GM21619 (cell line): Measurements from ENCODE around the gene RAPGEF6.
"Not testable (repeated sequence)": the region's sequence is repeated elsewhere in the genome, so short reads cannot be mapped to it uniquely, and the experiment has no call there.

Source experiments
- ATAC-seq: cut with Tn5 transposase; IDR thresholded peaks from one replicate; pipeline ENCODE4 v1.9.1; 2021; ENCODE audit not compliant: unreplicated experiment

RAPGEF6 gene

DNA sequence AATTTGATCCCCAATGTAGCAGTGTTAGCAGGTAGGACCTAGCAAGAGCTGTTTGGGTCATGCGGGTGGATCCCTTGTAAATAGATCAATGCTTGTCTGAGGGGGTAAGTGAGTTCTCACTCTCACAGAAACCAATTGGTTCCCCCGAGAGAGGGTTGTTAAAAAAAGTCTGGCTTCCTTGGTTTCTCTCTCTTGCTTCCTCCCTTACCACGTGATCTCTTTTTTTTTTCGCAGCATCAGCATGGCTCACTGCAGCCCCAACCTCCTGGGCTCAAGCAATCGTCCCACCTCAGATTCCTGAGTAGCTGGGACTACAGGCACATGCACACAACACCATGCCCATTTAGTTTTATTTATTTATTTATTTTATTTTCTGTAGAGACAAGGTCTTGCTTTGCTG, 26.4 kb downstream of the RAPGEF6 start:
- ATAC-seq = no peak

DNA sequence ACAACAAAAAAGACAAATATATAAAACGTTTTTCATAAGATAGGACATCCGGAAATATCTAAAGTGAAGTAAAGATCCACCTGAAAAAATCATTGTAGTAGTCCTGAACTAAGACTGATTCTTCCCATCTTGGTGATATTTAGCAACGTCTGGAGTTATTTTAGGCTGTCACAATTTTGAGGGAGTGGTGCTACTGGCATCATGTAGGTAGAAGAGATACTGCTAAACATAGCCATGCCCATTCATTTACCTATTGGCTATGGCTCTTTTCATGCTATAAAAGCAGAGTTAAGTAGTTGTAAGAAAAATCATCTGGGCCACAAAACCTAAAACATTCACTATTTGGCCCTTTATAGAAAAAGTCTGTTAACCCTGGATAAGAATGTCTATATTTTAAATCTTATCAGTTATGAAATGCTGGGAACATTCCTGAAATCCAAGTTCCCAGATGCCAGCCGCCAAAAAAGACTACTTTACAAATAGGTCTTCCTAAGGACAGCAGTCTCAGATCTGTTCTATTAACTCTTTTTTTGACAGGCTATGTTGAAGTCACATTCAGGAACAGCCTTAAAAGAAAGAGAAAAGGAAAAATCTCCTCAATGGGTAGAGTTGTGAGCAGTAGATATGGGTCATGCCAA, 27.0 kb downstream of the RAPGEF6 start:
- ATAC-seq = no peak

DNA sequence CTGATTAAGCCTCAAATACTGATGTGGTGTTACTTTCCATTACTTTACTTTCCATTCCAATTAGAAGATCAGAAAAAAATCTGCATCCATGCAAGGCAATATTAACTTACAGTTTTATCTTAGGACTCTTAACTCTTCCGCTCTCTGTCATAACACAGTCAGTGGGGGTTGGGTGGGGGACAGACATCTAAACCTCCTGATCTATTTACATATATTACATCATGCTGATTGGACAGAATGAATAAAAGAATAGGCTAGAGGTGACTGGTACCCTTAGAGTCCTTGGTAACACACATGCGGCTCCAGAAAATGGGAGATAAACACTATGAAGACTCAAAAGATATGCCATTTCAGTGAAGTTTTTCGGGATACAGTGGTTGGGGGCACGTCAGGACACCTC, 27.6 kb downstream of the RAPGEF6 start:
- no peak for ATAC-seq

DNA sequence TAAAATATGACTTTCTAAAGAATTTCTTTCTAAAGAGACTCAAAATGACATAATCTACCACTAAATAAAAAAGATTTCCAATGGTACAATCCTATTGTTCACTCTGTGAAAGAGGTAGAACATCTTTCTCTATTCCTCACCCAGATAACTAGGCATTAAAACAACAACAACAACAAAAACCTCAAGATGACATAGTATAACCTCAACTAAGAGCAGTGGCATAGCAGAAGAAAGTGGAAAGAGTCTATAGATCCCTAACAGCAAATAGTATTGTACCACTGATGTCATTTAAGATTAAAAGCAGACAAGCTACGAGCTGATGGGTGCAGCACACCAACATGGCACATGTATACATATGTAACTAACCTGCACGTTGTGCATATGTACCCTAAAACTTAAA, 29.9 kb downstream of the RAPGEF6 start:
- no peak for ATAC-seq

DNA sequence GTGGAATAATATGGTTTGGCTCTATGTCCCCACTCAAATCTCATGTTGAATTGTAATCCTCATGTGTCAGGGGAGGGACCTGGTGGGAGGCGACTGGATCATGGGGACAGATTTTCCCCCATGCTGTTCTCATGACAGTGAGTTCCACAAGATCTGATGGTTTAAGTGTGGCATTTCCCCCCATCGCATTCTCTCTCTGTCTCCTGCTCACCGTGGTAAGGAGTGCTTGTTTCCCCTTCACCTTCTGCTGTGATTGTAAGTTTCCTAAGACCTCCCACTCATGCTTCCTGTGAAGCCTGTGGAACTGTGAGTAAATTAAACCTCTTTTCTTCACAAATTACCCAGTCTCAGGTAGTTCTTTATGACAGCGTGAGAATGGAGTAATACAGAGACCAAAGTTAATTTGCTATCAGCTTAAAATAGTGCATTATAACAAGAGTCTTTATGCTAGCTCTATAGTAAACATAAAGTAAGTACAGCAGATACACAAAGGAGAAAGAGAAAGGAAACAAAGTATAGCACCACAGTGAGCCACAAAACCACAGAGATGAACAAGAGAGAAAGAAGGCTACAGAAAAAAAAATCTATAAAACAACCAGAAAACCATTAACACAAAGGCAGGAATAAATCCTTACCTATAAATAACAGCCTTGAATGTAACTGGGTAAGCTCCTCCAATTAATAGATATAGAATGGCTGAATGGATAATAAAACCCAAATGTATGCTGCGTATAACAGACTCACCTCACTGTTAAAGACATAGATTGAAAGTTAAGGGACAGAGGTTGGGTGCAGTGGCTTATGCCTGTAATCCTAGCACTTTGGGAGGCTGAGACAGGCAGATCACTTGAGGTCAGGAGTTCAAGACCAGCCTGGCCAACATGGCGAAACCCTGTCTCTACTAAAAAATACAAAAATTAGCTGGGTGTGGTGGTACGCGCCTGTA, 39.7 kb downstream of the RAPGEF6 start:
- no peak for ATAC-seq

DNA sequence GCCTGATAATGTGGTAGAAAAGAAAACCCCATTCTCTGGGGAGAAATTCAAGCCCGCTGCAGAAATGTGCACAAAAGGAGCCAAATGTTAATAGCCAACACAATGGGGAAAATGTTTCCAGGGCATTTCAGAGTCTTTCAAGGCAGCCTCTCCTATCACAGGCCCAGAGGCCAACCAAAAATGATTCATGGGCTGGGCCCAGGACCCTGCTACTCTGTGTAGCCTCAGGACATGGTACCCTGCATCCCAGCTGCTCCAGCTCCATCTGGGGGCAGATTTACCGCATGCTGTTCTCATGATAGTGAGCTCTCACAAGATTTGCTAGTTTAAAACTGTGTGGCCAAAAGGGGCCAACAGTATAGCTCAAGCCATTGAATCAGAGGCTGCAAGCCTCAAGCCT, 41.1 kb downstream of the RAPGEF6 start:
- ATAC-seq = no peak

DNA sequence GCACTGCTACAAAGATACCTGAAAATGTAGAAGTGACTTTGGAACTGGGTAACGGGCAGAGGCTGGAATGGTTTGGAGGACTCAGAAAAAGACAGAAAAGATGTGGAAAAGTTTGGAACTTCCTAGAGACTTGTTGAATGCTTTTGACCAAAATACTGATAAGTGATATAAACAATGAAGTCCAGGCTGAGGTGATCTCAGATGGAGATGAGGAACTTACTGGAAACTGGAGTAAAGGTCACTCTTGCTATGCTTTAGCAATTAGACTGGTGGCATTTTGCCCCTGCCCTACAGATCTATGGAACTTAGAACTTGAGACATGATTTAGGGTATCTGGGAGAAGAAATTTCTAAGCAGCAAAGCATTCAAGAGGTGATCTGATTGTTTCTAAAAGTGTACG, 41.6 kb downstream of the RAPGEF6 start:
- not testable (repeated sequence) for ATAC-seq

DNA sequence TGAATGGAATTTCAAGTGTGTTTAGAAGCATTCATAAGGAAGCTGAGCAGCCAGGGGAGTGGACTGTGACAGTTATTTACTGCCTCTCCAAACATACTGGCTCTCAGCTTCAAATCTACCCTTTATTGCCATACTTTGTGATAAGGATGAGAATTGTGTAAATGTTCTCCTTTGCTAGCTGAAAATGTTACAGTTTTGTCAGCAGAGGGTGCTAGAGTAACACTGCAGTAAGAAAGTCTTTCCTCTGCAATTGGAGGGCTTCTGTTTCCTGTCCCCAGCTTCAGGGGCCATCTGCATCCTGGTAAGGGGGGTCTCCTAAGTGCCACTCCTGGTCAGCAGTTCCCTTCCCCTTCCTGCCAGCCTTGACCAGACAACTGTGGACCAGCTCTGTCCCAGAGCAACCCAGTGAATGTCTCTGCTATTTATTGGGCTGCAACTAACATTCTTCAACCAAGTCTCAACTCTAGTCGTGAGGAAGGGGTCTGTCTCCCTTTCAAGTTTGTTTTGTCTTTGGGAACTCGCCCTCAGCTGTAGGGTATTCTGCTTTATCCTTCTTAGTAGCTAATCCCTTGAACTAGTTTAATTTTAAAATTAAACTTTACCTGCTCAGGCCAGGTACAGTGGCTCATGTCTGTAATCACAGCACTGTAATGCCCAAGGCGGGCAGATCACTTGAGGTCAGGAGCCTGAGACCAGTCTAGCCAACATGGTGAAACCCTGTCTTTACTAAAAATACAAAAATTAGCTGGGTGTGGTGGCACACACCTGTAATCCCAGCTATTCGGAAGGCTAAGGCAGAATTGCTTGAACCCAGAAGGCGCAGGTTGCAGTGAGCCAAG, 45.3 kb downstream of the RAPGEF6 start:
- ATAC-seq = no peak

DNA sequence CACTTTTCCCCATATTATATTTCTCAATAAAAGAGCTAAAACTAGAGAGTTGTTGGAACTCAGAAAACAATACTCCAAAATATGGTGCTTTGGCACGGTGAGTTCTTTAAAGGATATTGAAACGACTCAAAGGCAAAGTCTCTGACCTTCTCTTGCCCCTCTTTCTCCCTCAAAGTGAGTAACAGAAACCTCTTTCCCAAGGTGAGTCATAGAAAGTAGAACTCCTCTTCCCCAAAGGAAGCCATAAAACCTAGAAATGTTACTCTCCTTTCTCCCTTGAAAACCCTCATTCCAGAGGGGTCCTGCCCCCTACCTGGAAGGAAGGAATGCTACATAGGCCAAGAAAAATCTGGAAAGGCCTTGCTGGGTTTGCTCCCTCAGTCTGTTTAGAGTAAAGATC, 47.5 kb downstream of the RAPGEF6 start:
- ATAC-seq = no peak

DNA sequence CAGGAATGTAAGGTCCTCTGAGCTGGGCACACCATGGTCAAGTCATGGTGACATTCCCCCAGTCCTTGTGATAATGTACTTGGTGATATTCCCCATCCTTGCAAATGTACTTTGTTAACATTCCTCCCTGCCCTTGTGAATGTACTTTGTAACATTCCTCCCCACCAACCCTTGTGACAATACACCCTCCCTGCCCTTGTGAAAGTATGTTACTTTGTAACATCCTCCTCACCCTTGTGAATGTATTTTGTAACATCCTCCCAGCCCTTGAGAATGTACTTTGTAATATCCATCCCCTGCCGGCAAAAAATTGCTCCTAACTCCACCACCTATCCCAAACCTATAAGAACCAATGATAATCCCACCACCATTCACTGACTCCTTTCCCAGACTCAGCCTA, 53.3 kb downstream of the RAPGEF6 start:
- ATAC-seq = no peak

DNA sequence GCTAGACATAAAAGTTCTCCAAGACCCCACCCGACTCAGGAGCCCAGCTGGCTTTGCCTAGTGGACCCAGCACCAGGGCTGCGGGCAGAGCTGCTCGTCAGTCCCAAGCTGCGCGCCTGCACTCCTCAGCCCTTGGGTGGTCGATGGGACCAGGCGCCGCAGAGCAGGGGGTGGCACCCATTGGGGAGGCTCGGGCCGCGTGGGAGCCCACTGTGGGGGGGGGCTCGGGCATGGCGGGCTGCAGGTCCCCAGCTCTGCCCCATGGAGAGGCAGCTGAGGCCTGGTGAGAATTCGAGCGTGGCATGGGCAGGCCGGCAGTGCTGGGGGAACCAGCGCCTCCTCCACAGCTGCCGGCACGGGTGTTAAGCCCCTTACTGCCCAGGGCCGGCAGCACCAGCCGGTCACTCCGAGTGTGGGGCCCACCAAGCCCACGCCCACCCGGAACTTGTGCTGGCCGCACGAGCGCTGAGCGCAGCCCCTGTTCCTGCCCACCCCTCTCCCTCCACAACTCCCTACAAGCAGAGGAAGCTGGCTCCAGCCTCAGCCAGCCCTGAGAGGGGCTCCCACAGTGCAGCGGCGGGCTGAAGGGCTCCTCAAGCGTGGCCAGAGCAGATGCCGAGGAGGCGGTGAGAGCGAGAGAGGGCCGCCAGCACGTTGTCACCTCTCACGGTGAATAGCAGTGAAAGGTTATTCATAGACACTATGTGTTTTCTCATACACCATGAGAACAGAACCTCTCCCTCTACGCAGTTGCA, 54.9 kb downstream of the RAPGEF6 start:
- no peak for ATAC-seq

DNA sequence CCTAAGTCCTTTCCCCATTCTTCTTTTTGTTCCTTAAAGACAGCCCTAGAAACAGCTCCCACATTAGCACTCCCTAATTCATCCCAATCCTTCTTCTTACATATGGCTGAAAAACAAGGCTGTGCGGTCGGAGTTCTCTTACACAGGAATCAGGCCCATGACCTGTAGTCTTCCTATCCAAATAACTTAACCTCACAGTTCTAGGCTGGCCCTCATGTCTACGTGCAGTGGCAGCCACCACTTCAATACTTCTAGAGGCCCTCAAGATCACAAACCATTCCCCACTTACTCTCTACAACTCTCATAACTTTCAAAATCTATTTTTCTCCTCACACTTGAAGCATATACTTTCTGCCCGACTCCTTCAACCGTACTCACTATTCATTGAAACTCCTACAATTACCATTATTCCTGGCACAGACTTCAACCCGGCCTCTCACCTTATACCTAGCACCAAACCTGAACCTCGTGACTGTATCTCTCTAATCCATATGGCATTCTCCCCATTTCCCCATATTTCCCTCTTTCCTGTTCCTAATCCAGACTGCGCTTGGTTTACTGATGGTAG, 59.3 kb downstream of the RAPGEF6 start:
- no peak for ATAC-seq

DNA sequence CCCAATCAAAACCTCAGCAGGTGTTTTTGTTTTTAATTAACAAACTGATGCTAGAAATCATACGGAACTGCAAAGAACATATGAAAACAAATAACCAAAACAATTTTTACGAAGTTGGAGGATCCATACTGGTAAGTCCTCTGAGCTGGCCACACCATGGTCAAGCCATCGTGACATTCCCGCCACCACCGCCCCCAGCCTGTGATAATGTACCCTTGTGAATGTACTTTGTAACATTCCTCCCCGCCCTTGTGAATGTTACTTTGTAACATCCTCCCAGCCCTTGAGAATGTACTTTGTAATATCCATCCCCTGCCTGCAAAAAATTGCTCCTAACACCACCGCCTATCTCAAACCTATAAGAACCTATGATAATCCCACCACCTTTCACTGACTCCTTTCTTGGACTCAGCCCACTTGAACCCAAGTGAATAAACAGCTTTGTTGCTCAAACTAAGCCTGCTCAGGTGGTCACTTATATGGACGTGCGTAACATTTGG, 63.3 kb downstream of the RAPGEF6 start:
- ATAC-seq = no peak

DNA sequence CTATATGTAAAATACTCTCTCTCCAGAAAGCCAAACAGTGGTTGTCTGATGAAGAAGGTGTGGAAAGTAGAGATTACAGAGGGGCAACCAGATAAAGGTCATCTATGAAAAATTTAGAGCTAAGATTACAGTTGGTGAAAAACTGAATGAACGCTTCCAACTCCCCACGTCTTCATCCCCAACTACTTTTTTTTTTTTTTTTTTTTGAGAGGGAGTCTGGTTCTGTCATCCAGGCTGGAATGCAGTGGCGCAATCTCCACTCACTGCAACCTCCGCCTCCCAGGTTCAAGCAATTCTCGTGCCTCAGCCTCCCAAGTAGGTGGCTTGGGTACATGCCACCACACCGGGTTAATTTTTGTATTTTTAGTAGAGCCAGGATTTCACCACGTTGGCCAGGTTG, 64.3 kb downstream of the RAPGEF6 start:
- ATAC-seq = no peak

DNA sequence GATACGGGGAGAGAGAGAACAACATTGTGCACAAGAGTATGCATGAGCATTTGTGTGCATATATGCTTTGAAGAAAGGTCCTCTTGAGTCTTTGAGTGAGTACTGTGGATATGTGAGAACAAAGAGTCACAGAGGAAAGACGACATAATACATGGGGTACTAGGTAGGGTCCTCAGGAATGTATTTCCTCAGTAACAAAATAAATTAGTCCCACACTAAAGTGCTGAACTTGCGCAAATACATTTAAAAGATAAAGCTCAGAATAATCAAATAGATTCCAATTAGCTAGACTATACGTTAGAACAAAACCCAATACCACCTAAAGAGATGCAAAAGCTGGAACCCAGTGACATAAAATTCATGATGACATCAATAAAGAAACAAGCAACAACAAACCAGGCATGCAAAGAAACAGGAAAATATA, 70.8 kb downstream of the RAPGEF6 start:
- ATAC-seq = no peak

DNA sequence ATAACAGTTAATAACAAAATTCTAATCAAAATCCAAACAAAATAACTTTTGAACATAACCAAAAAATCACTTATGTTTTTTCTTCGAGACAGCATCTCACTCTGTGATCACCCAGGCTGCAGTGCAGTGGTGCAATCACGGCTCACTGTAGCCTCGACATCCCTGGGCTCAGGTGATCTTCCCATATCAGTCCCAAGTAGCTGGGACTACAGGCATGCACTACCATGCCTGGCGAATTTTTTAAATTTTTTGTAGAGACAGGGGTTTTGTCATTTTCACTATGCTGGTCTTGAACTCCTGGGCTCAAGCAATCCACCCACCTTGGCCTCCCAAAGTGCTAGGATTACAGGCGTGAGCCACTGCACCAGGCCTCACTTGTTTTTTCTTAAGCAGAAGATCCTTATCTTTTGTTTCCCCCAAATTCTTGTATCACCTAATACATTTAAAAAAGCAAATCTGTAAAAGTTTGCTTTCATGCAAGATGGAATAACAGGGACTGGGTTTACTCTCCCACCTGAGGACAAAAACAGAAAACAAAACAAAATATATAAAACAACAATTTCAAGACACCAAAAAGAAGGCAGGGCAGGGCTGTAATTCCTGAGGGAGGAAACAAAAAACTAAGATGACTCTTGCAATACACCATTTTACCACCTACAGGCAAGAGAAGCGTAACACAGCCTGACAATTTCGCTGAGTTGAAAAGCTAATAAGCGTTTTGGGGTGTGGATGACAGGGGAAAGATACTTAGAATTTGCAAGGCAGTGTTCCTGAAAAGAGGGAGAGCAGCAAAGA, 71.4 kb downstream of the RAPGEF6 start:
- ATAC-seq = no peak

DNA sequence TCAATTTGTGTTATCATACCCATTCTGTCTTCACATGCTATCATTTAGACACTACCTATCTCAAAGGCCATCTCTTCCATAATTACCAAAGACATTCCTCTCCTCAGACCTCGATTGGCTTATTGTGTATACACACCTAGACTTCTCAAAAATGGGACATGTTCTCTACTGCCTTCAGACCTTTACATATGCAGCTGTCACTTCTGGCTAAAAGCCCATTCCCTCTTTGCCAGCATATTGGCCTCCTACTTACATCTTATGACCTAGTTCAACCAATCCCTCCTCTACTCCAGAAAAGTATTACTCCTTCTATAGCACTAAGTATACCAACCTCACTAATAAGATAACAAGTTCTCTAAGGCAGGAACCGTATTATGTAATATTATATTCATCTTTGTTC, 84.4 kb downstream of the RAPGEF6 start:
- no peak for ATAC-seq

DNA sequence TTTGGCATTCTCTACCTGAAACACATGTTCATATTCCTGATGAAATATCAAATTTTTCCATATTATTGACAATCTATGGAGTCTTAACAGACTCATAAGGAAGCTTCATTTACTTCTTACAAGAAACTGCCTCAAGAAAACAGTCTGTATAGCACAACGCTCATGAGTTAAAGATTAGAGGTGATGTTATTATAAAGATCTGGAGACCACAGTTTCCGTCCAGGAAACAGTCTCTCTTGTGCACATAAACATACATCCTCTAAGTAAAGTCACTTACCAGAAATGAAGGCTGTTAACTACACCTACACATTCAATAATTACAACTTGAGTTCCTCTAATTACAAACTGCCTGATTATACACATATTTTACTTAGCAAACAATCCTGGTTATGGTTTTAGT, 86.9 kb downstream of the RAPGEF6 start:
- no peak for ATAC-seq

DNA sequence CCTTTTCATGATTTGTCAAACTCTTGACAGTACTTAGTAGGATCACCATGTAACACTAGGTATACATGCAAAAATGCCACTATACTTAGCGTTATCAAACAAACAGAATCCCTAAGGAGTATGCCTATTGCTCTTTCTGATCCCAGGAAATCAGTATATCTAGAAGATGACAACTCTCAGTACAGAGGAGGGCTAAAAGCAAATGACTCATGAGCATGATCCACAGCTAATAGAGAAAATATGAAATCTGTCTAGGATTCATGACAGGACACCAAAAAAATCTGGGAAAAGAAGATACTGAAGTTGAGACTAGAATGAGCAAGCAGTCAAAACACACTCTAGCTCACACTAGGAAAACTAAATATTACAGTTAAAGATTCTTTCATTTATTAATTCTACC, 89.2 kb downstream of the RAPGEF6 start:
- no peak for ATAC-seq

DNA sequence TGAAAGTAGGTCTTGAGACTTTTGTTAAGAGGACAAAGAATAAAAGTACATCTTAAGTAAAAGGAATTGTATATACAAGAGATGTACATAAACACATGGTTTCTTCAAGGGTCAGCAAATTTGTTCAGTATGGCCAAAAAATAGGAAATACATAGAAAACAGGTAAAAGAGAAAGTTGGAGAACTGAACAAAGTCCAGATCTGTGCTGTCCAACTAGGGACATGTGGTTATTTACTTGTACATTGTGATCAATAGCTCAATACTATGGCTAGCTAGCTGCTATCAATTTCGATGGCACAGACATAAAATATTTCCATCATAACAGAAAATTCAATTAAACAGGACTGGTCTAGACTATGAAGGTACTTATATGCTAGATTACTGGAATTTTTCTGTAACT, 92.3 kb downstream of the RAPGEF6 start:
- no peak for ATAC-seq
